HepG2 (cell line): Measurements from ENCODE around the gene SDC1. TPM values are rescaled to one million over a fixed set of nuclear protein-coding genes. Genes with fewer than 3 reads are reported as not detected.
A peak's percentile ranks its signal among the peaks of the same experiment; 100 is the strongest.

Experiments used
- AKAP8 ChIP-seq: sonication (generic); formaldehyde crosslinking; IDR thresholded peaks from 2 replicates; pipeline ENCODE4 v1.5.1; 2020; ENCODE audit warnings: mild to moderate bottlenecking, missing genetic modification reagents
- ATF4 ChIP-seq, 2 experiments: fragments of 450-650 bp in 1 of 2; sonication (generic) in 1 of 2; formaldehyde crosslinking; IDR thresholded peaks; 2 replicates each; pipeline versions ENCODE4 v1.5.0 to v1.8.0; 2020 to 2022; ENCODE audit warnings: mild to moderate bottlenecking in 1 of 2, missing genetic modification reagents in 1 of 2
- ATM ChIP-seq: fragments of 450-650 bp; IDR thresholded peaks from 2 replicates; pipeline ENCODE4 v1.7.1; 2017; ENCODE audit warnings: mild to moderate bottlenecking, borderline replicate concordance
- CCAR2 ChIP-seq: fragments of 200-400 bp; formaldehyde crosslinking; optimal IDR thresholded peaks from 2 replicates; pipeline ENCODE3; 2018; ENCODE audit warnings: low read depth, mild to moderate bottlenecking, low read length, moderate library complexity
- IRF1 ChIP-seq: sonication (generic); formaldehyde crosslinking; IDR thresholded peaks from 2 replicates; pipeline ENCODE4 v1.4.0; 2020; ENCODE audit warnings: low read depth, mild to moderate bottlenecking, missing genetic modification reagents
- KLF13 ChIP-seq: sonication (generic); formaldehyde crosslinking; IDR thresholded peaks from 2 replicates; pipeline ENCODE4 v1.4.0; 2020; ENCODE audit warnings: mild to moderate bottlenecking, missing genetic modification reagents
- KMT2B ChIP-seq: IDR thresholded peaks from 2 replicates; pipeline ENCODE4 v1.6.1; 2016; ENCODE audit warnings: missing genetic modification reagents, missing compliant biosample characterization
- LBX2 ChIP-seq: sonication (generic); formaldehyde crosslinking; IDR thresholded peaks from 2 replicates; pipeline ENCODE4 v1.5.0; 2020; ENCODE audit warnings: missing genetic modification reagents, mild to moderate bottlenecking, borderline replicate concordance
- MIXL1 ChIP-seq: IDR thresholded peaks from 2 replicates; pipeline ENCODE4 v1.6.1; 2016
- SMC3 ChIP-seq: IDR thresholded peaks from 2 replicates; pipeline ENCODE4 v1.6.1; 2011; ENCODE audit warnings: low read length, improper control_type of control experiment
- SNAPC5 ChIP-seq: sonication (generic); formaldehyde crosslinking; IDR thresholded peaks from 2 replicates; pipeline ENCODE4 v1.8.1; 2023; ENCODE audit warnings: mild to moderate bottlenecking, missing genetic modification reagents, borderline replicate concordance
- TBX2 ChIP-seq: sonication (generic); formaldehyde crosslinking; IDR thresholded peaks from 2 replicates; pipeline ENCODE4 v1.5.0; 2020; ENCODE audit warnings: missing genetic modification reagents, mild to moderate bottlenecking, borderline replicate concordance
- ZBTB2 ChIP-seq: sonication (generic); formaldehyde crosslinking; IDR thresholded peaks from 2 replicates; pipeline ENCODE4 v1.8.0; 2022; ENCODE audit warnings: low read depth, missing genetic modification reagents
- ZNF354B ChIP-seq: sonication (generic); formaldehyde crosslinking; IDR thresholded peaks from 2 replicates; pipeline ENCODE4 v1.8.0; 2022; ENCODE audit warnings: mild to moderate bottlenecking, missing genetic modification reagents
- ZNF362 ChIP-seq: sonication (generic); formaldehyde crosslinking; IDR thresholded peaks from 2 replicates; pipeline ENCODE4 v1.4.0; 2020; ENCODE audit warnings: missing genetic modification reagents, mild to moderate bottlenecking, borderline replicate concordance
- ZNF639 ChIP-seq: conservative IDR thresholded peaks from 2 replicates; pipeline ENCODE4 v1.6.1; 2018; ENCODE audit warnings: missing genetic modification reagents
- ZNF674 ChIP-seq: sonication (generic); formaldehyde crosslinking; IDR thresholded peaks from 2 replicates; pipeline ENCODE4 v1.5.0; 2020; ENCODE audit warnings: low read depth, mild to moderate bottlenecking, missing genetic modification reagents
- polyA plus RNA-seq, 8 experiments: library from polyadenylated mRNA; depleted of rRNA in 3 of 8; stranded (reverse) in 7 of 8; unstranded in 1 of 8; fragments of >200 nt; fragmentation: Illumina TruSeq in 4 of 8; extraction: Trizol in 4 of 8; gene quantifications; 2 replicates each; pipeline versions ENCODE4 v1.2.1 to v1.2.3, GENCODE V29; 2011 to 2016; ENCODE audit warnings: low read depth in 4 of 8, missing spikeins in 1 of 8, mixed read lengths in 1 of 8; ENCODE audit not compliant: insufficient read depth in 1 of 8
- total RNA-seq, 5 experiments: library from RNA; depleted of rRNA; stranded (reverse); fragments of >200 nt; fragmentation: Illumina TruSeq; extraction: Trizol; gene quantifications; 2 replicates each; pipeline ENCODE4 v1.2.3, GENCODE V29; 2016; ENCODE audit warnings: low read depth in 1 of 5

Gene SDC1
- total and polyA plus RNA-seq, 2 of the 13 experiments (the other 11 are each of a cell fraction or from before 2014, with no cell fraction given), result 108 to 119 TPM

- TF ChIP-seq ZNF674 (peak; percentile 82; the same call in 1 of the 2 replicates), ATF4 (CRISPR knock-in tag; IDR thresholded peaks at IDR 0.05) (peak in 1 of 2 experiments; percentile 76; a peak in 1 of 4 replicates), SNAPC5 (CRISPR knock-in tag) (no peak), ZNF639 (CRISPR knock-in tag) (peak; percentile 35; the same call in 1 of the 2 replicates), KLF13 (no peak), MIXL1 (CRISPR knock-in tag) (no peak; the same call in 1 of the 2 replicates), IRF1 (CRISPR knock-in tag) (no peak), ZNF354B (CRISPR knock-in tag) (0 out of 2 replicates have a peak, but pooled peaks have one; percentile 66), TBX2 (CRISPR knock-in tag) (peak; percentile 68), CCAR2 (no peak), AKAP8 (peak; percentile 84), ZNF362 (CRISPR knock-in tag) (no peak; the same call in 1 of the 2 replicates), ATM (no peak), KMT2B (CRISPR knock-in tag) (no peak), LBX2 (CRISPR knock-in tag) (0 out of 2 replicates have a peak, but pooled peaks have one; percentile 47), ZBTB2 (CRISPR knock-in tag) (no peak), SMC3 (peak; percentile 35; the same call in 1 of the 2 replicates)
These were observed 593 bp upstream of the SDC1 start (continued) for GRCh38 chr2:20225294-20226151.
